ENCODE measurements around the gene GOLGA6L2. TPM values are rescaled to one million over a fixed set of nuclear protein-coding genes. Genes with fewer than 3 reads are reported as not detected.
"Not testable (repeated sequence)": the region's sequence is repeated elsewhere in the genome, so short reads cannot be mapped to it uniquely, and the experiment has no call there.

Gene GOLGA6L2
- total and polyA plus RNA-seq, 7 donors = 0.14 TPM; not detected in 6

GRCh38 chr15:23416349-23417276 is 30.4 kb downstream of the GOLGA6L2 start:
- DNase-seq = peak; percentile 54
- WGBS, 2 donors = 85 to 86% methylated on average over 43 of the region's 43 CpGs

DNA sequence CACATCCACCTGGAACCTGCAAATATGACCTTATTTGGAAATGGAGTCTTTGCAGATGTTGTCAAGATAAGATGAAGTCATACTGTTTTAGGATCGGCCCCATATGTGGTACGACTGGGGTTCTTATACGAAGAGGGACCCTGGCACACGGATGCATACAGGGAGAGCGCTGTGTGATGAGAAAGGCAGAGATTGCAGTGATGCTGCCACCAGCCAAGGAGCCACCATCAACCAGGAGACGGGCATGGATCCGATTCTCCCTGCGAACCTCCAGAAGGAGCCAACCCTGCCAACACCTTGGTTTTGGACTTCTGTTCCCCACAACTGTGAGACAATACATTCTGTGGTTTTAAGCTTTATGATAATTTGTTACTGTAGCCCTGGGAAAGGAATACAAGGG is 31.2 kb downstream of the GOLGA6L2 start:
- H3K4me3 ChIP-seq; H3K4me1 ChIP-seq; DNase-seq; H3K27me3 ChIP-seq; H3K27ac ChIP-seq; H3K9me3 ChIP-seq; H3K36me3 ChIP-seq; intact Hi-C loops (cut with DNase I): not testable (repeated sequence)
- WGBS, 2 donors = 95 to 97% methylated on average over 8 of the region's 8 CpGs

More at GRCh38 chr15:23416349-23417276, 30.4 kb downstream of the GOLGA6L2 start:
- Histone ChIP-seq H3K27ac (no peak overlapping the region), H3K9me3 (no peaks in the 10 kb centered on the region), H3K4me1 (no peaks in the 10 kb centered on the region), H3K36me3 (no peaks in the 10 kb centered on the region), H3K4me3 (no peak overlapping the region), H3K27me3 (no peaks in the 10 kb centered on the region)
- intact Hi-C loops (cut with DNase I) = no loop called here
- no peak for TF ChIP-seq CTCF (IDR thresholded peaks at IDR 0.05)
- TF ChIP-seq POLR2A (IDR thresholded peaks at IDR 0.05) = no peak
- TF ChIP-seq EP300 (IDR thresholded peaks at IDR 0.05) = no peak
- TF ChIP-seq POLR2AphosphoS5 (IDR thresholded peaks at IDR 0.05) = no peak

GRCh38 chr15:23415321-23415865 is 31.6 kb downstream of the GOLGA6L2 start:
- no peak overlapping the region for H3K4me3 ChIP-seq
- no peaks in the 10 kb centered on the region for H3K36me3 ChIP-seq
- WGBS, 2 donors = 90 to 91% methylated on average over 8 of the region's 8 CpGs
- no peaks in the 10 kb centered on the region for H3K9me3 ChIP-seq
- no peaks in the 10 kb centered on the region for H3K4me1 ChIP-seq
- DNase-seq = peak; percentile 61
- intact Hi-C loops (cut with DNase I) = no loop called here
- no peak overlapping the region for H3K27ac ChIP-seq
- no peaks in the 10 kb centered on the region for H3K27me3 ChIP-seq
- TF ChIP-seq EP300 (IDR thresholded peaks at IDR 0.05) (no peak), POLR2AphosphoS5 (IDR thresholded peaks at IDR 0.05) (no peak), POLR2A (IDR thresholded peaks at IDR 0.05) (no peak), CTCF (IDR thresholded peaks at IDR 0.05) (no peak)

DNA sequence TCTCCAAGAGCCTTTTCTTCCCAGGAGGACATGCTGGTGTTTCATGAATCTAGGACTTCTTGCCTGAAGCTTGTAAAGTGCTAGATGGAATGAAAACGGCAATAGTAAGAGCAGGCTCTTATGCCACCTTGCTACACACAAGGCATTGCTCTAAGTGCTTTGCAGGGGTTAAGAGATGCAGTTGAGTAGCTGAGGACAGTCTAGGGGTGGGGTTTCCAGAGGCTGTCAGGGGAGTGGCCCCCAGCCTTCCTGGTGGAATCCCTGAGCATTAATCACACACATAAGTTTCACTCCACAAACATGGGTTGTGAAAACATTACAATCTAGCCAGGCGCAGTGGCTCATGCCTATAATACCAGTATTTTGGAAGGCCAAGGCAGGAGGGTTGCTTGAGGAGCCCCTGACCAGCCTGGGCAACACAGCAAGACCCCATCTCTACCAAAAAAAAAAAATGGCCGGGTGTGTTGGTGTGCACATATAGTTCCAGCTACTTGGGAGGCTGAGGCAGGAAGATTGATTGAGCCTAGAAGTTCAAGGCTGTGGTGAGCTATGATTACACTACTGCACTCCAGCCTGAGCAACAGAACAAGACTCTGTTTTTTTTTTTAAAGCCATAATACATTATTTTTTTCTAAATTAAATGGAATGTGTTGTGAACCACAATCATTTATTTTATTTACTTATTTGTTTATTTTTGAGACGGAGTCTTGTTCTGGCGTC is 34.0 kb downstream of the GOLGA6L2 start:
- H3K27me3 ChIP-seq; DNase-seq; H3K36me3 ChIP-seq; H3K27ac ChIP-seq; intact Hi-C loops (cut with DNase I); H3K9me3 ChIP-seq; H3K4me3 ChIP-seq; H3K4me1 ChIP-seq: not testable (repeated sequence)
- 80 to 85% methylated on average over 5 of the region's 5 CpGs for WGBS, 2 donors

DNA sequence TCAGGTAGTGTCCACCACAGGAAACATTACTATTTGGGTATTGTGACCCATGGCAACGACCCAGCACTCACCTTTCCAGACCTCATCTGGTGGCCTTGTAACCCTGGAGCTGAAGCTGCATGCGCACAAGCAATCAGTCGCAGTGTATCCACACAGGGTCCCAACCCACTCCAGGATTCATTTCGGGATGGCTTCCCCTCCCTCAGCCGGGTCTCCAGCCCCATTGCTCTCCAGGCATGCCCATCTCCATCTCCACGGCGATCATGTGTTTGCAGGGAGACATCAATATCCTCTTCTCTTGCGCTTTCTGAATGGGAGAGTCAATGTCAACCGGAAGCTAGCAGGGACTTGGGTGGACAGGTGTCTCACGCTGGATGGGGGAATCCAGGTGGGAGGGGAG is 35.2 kb downstream of the GOLGA6L2 start:
- no peaks in the 10 kb centered on the region for H3K27me3 ChIP-seq
- 87 to 88% methylated on average over 10 of the region's 10 CpGs for WGBS, 2 donors
- H3K9me3 ChIP-seq = no peaks in the 10 kb centered on the region
- no peaks in the 10 kb centered on the region for H3K4me1 ChIP-seq
- DNase-seq = peak; percentile 40
- H3K27ac ChIP-seq = no peak overlapping the region
- no peak overlapping the region for H3K4me3 ChIP-seq
- H3K36me3 ChIP-seq = no peaks in the 10 kb centered on the region
- intact Hi-C loops (cut with DNase I) = no loop called here
- TF ChIP-seq CTCF (IDR thresholded peaks at IDR 0.05) (no peak), POLR2AphosphoS5 (IDR thresholded peaks at IDR 0.05) (no peak), EP300 (IDR thresholded peaks at IDR 0.05) (no peak), POLR2A (IDR thresholded peaks at IDR 0.05) (no peak)

Data from sigmoid colon (tissue), 7 donors.